Heart left ventricle (tissue), 16 donors: ENCODE measurements around the gene PRKCB. TPM values are rescaled to one million over a fixed set of nuclear protein-coding genes. Genes with fewer than 3 reads are reported as not detected.

Experiments used
- ATAC-seq, 4 donors: fragments of 200-7000 bp; cut with Tn5 transposase; one replicate each; pipeline ENCODE4 v1.9.1; 2020 to 2022; ENCODE audit warnings: moderate library complexity in 4 of 4, mild to moderate bottlenecking in 3 of 4, moderate number of reproducible peaks in 1 of 4
- DNase-seq, 5 donors: peaks; one replicate each; pipeline ENCODE4 v3.0.0-alpha.2; 2020
- H3K27ac ChIP-seq, 12 donors: fragments of 200-600 bp; sonication (generic) in 4 of 12; one replicate each; pipeline versions ENCODE4 v1.5.0 to v1.8.0; 2016 to 2022; ENCODE audit warnings: mild to moderate bottlenecking in 2 of 12
- H3K27me3 ChIP-seq, 9 donors: fragments of 200-600 bp; sonication (generic) in 2 of 9; one replicate each; pipeline versions ENCODE4 v1.5.1 to v1.8.0; 2016 to 2022; ENCODE audit warnings: mild to moderate bottlenecking in 3 of 9
- H3K36me3 ChIP-seq, 9 donors: fragments of 200-600 bp; sonication (generic) in 2 of 9; one replicate each; pipeline versions ENCODE4 v1.5.0 to v1.8.0; 2018 to 2022; ENCODE audit warnings: mild to moderate bottlenecking in 2 of 9
- H3K4me1 ChIP-seq, 12 donors: fragments of 200-600 bp; sonication (generic) in 4 of 12; one replicate each; pipeline versions ENCODE4 v1.5.0 to v1.8.0; 2016 to 2022; ENCODE audit warnings: mild to moderate bottlenecking in 3 of 12
- H3K4me3 ChIP-seq, 12 donors: fragments of 200-600 bp; sonication (generic) in 4 of 12; one replicate each; pipeline versions ENCODE4 v1.5.0 to v1.8.0; 2017 to 2022; ENCODE audit warnings: mild to moderate bottlenecking in 9 of 12, moderate library complexity in 4 of 12
- H3K9me3 ChIP-seq, 12 donors: fragments of 200-600 bp; sonication (generic) in 4 of 12; one replicate each; pipeline versions ENCODE4 v1.5.0 to v1.8.0; 2016 to 2022; ENCODE audit warnings: mild to moderate bottlenecking in 1 of 12
- POLR2A ChIP-seq, 2 donors: fragments of 450-650 bp; IDR thresholded peaks; one replicate each; pipeline ENCODE4 v1.6.1; 2017; ENCODE audit warnings: antibody characterized with exemption in 2 of 2, mild to moderate bottlenecking in 2 of 2, moderate library complexity in 2 of 2
- WGBS, 4 donors: extraction: QIAGEN DNeasy Blood & Tissue Kit in 2 of 4; methylation state at CpG; one replicate each; pipeline versions ENCODE4 v1.1.5 to v1.1.7; 2013 to 2018; 5-methylcytosine and 5-hydroxymethylcytosine counted together
- intact Hi-C, 10 donors: fragments of 100-400 bp; cut with DNase I; formaldehyde crosslinking; loops; one replicate each; pipeline versions ENCODE4 v1.11.1 to v1.14.2; 2022
- polyA plus RNA-seq, 2 donors: library from polyadenylated mRNA; stranded (reverse); fragments of 200-250 nt; gene quantifications; one replicate each; pipeline ENCODE4 v1.2.3, GENCODE V29; 2013
- total RNA-seq, 9 donors: library from RNA; depleted of rRNA in 2 of 9; stranded (reverse); fragments of >200 nt in 2 of 9; fragmentation: NEBNext Ultra II Directional in 3 of 9; extraction: Animal tissue kit (Norgen Biotek cat#: 25700) in 3 of 9; gene quantifications; one replicate each; pipeline versions ENCODE4 v1.1.0 to v1.2.4, GENCODE V29; 2016 to 2023
- TF ChIP-seq, protein P1 (sequence below), 12 donors: fragments of 200-600 bp; sonication (generic) in 4 of 12; IDR thresholded peaks; one replicate each; pipeline versions ENCODE4 v1.5.0 to v1.8.0; 2018 to 2022; ENCODE audit warnings: antibody characterized with exemption in 12 of 12, mild to moderate bottlenecking in 5 of 12
- donor health status: ischemic (EF 13 %, LVEDD 7.1; RV severe dilation, severe dysfunction).
- donor health status: healthy with polysubstance abuse.
- donor health status: DM: no; HTN: yes; CAD: no.
- donor health status: DM: no; HTN: no; CAD: no.
- donor health status: ischemic (EF 25% LVEDD 6.9; RV normal size, moderate dysfunction).
- donor health status: ischemic (EF 25% LVEDD 5.7; RV mildly dilated, moderate dysfunction).
- donor health status: healthy.
- donor health status: DM: yes; HTN: yes; CAD: no.
- donor health status: ischemic (EF 35%, LVEDD 5.7; RV mildly dilated, moderate dysfunction).
- donor health status: nonischemic (EF 11% LVEDD 7.7; RV severe dilation, severe dysfunction).
- donor health status: DM: yes; HTN: yes; CAD: no.
- donor health status: PGD.
- donor health status: ischemic (EF 29% LVEDD 5.4; RV normal size, mild dysfunction).
- donor health status: nonischemic (EF 23%, LVEDD 6.1; RV moderate dilation, normal function).

PRKCB gene
- total and polyA plus RNA-seq, 11 donors: 0.30 to 18.4 (median 1.7) TPM

DNA sequence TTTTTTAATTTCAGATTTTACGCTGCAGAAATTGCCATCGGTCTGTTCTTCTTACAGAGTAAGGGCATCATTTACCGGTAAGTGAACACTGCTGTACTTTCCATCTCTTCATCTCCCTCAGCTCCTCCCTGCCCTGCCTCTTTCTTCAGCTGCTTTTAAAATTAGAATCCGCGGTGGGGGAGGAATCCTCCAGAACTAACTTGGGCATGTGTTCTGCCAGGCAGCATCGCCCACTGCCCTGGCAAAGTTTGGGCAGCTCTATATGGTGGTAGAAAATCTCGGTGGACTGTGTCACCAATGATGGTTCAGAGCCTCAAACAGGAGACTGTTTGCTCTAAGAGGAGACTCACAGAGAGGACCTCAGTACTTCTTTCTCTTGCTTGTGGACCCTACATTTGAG is 338.7 kb downstream of the PRKCB start:
- Histone ChIP-seq H3K9me3 (no peaks in the 10 kb centered on the region), H3K4me3 (no peak overlapping the region), H3K27ac (no peak overlapping the region), H3K36me3 (peaks cover 0 to 25% (median 0%) of the 10 kb centered on the region in 9 donors), H3K27me3 (peaks cover 0 to 8% (median 0%) of the 10 kb centered on the region in 9 donors), H3K4me1 (no peaks in the 10 kb centered on the region)
- ATAC-seq: no peak
- no peak for DNase-seq
- TF ChIP-seq, protein P1, sequence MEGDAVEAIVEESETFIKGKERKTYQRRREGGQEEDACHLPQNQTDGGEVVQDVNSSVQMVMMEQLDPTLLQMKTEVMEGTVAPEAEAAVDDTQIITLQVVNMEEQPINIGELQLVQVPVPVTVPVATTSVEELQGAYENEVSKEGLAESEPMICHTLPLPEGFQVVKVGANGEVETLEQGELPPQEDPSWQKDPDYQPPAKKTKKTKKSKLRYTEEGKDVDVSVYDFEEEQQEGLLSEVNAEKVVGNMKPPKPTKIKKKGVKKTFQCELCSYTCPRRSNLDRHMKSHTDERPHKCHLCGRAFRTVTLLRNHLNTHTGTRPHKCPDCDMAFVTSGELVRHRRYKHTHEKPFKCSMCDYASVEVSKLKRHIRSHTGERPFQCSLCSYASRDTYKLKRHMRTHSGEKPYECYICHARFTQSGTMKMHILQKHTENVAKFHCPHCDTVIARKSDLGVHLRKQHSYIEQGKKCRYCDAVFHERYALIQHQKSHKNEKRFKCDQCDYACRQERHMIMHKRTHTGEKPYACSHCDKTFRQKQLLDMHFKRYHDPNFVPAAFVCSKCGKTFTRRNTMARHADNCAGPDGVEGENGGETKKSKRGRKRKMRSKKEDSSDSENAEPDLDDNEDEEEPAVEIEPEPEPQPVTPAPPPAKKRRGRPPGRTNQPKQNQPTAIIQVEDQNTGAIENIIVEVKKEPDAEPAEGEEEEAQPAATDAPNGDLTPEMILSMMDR (IDR thresholded peaks at IDR 0.05): no peak
- TF ChIP-seq POLR2A (IDR thresholded peaks at IDR 0.05): no peak
- intact Hi-C loops: loop anchor here in 1 of 10 donors (10.0 kb wide), 1 partner anchor 60 kb away; no protein-coding TSS in a partner anchor
- 92 to 97% (median 94%) methylated on average over 7 of the region's 7 CpGs for WGBS, 4 donors

DNA sequence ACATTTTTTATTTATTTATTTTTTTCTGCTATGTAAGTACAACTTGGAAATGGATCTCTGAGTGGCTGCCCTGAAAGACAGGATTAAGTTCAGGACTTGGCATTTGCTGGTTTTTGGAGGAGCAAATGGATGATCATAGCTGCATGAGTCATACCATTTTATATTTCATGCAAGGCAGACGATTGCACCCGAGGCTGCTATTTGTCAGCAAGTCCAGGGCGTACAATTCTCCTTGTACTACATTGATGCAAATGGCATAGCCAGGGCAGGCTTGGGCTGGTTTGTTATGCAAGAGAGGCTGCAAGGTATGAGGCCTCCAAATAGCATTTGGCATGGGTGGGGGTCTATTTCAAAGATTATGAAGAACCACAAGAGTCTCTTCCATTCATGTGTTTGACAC is 339.2 kb downstream of the PRKCB start:
- intact Hi-C loops: loop anchor here in 1 of 10 donors (10.0 kb wide), 1 partner anchor 60 kb away; no protein-coding TSS in a partner anchor
- no peak overlapping the region for H3K4me3 ChIP-seq
- H3K27ac ChIP-seq: no peak overlapping the region
- 88 to 97% (median 93%) methylated on average over 3 of the region's 3 CpGs for WGBS, 4 donors
- peaks cover 0 to 25% (median 0%) of the 10 kb centered on the region in 9 donors for H3K36me3 ChIP-seq
- ATAC-seq: no peak
- H3K4me1 ChIP-seq: no peaks in the 10 kb centered on the region
- no peaks in the 10 kb centered on the region for H3K9me3 ChIP-seq
- no peak for TF ChIP-seq POLR2A (IDR thresholded peaks at IDR 0.05)
- TF ChIP-seq, protein P1 (IDR thresholded peaks at IDR 0.05): no peak
- DNase-seq: no peak
- H3K27me3 ChIP-seq: peaks cover 0 to 8% (median 0%) of the 10 kb centered on the region in 9 donors

DNA sequence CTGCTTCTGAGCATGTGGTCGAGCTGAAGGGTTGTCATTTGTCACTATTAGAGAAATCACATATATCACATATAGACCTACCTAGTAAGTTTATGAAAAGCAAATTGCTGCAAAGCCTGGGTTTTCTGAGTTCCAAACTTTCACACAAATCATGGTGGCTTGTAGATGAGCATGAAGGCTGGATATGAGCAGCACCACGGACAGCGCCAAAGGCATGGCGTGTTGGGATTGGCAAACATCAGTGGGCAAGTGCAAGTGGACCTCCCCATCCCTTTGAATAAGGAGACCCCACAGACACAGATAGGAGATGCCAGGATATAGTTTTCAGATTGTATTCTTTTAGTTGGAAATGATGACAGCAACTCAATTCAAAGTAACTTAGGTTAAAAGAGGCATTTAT is 342.7 kb downstream of the PRKCB start:
- TF ChIP-seq, protein P1 (IDR thresholded peaks at IDR 0.05): no peak
- no peak for TF ChIP-seq POLR2A (IDR thresholded peaks at IDR 0.05)
- ATAC-seq (no peak), DNase-seq (no peak)
- Histone ChIP-seq H3K27me3 (no peaks in the 10 kb centered on the region), H3K4me3 (no peak overlapping the region), H3K36me3 (peaks cover 0 to 32% (median 0%) of the 10 kb centered on the region in 9 donors), H3K9me3 (no peaks in the 10 kb centered on the region), H3K27ac (no peak overlapping the region), H3K4me1 (no peaks in the 10 kb centered on the region)
- intact Hi-C loops: loop anchor here in 1 of 10 donors (10.0 kb wide), 1 partner anchor 56 kb away; no protein-coding TSS in a partner anchor
- 37 to 49% (median 45%) methylated on average over 4 of the region's 4 CpGs for WGBS, 4 donors

DNA sequence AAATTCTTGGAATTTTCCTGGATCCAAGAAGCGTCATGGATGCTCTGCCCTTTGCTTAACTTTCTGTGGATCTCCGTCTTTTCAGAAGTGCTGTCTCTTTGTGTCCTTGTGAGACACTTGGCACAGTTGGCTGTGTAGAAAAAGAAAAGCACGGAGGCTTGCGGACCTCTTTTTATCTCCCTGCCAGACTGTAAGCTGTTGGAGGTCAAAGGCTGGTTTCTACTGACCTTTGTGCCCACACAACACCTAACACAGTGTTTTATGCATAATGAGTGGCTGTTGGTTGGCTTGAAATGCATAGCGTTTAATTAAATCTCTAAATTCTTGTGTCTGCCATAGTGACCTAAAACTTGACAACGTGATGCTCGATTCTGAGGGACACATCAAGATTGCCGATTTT is 344.7 kb downstream of the PRKCB start:
- no peak overlapping the region for H3K27ac ChIP-seq
- 86 to 94% (median 90%) methylated on average over 8 of the region's 8 CpGs for WGBS, 4 donors
- no peak for TF ChIP-seq POLR2A (IDR thresholded peaks at IDR 0.05)
- TF ChIP-seq, protein P1 (IDR thresholded peaks at IDR 0.05): no peak
- H3K27me3 ChIP-seq: no peaks in the 10 kb centered on the region
- ATAC-seq: no peak
- no peaks in the 10 kb centered on the region for H3K9me3 ChIP-seq
- peaks cover 0 to 20% (median 0%) of the 10 kb centered on the region in 9 donors for H3K36me3 ChIP-seq
- H3K4me3 ChIP-seq: no peak overlapping the region
- no peaks in the 10 kb centered on the region for H3K4me1 ChIP-seq
- DNase-seq: no peak
- intact Hi-C loops: no loop called here
